WTC11 (cell line): ENCODE data around the gene EZR. TPM values are rescaled to one million over a fixed set of nuclear protein-coding genes. Genes with fewer than 3 reads are reported as not detected.
A peak's percentile ranks its signal among the peaks of the same experiment; 100 is the strongest.
"Not testable (repeated sequence)": the region's sequence is repeated elsewhere in the genome, so short reads cannot be mapped to it uniquely, and the experiment has no call there.

ENCODE experiments used
- ATAC-seq: fragments of 200-7000 bp; cut with Tn5 transposase; 2 replicates; pipeline ENCODE4 v1.10.0; 2021; ENCODE audit warnings: mild to moderate bottlenecking, moderate library complexity
- CTCF ChIA-PET: fragments of 300-600 bp; sonication (Branson Sonifier 250); formaldehyde crosslinking; loops from one replicate; lab custom pipeline; 2021; ENCODE audit warnings: antibody characterized with exemption; lab: Charles Lee
- POLR2A ChIA-PET: fragments of 350-600 bp; sonication (Branson Sonifier 250); formaldehyde crosslinking; loops from one replicate; lab custom pipeline; 2021; ENCODE audit warnings: antibody characterized with exemption; lab: Charles Lee
- DNase-seq: peaks from one replicate; pipeline ENCODE4 v3.0.0; 2021; ENCODE audit warnings: low spot score
- H3K27ac Mint-ChIP-seq: 2 replicates; pipeline ENCODE4 v1.8.0; 2021; ENCODE audit warnings: mixed read lengths
- H3K27me3 Mint-ChIP-seq: 2 replicates; pipeline ENCODE4 v1.8.0; 2021; ENCODE audit warnings: low read depth, mild to moderate bottlenecking, moderate library complexity, mixed read lengths
- H3K36me3 Mint-ChIP-seq: 2 replicates; pipeline ENCODE4 v1.8.0; 2021; ENCODE audit warnings: mixed read lengths
- H3K4me1 Mint-ChIP-seq: 2 replicates; pipeline ENCODE4 v1.8.0; 2022; ENCODE audit warnings: mixed read lengths
- H3K4me3 Mint-ChIP-seq: 2 replicates; pipeline ENCODE4 v1.8.0; 2021; ENCODE audit warnings: mild to moderate bottlenecking, moderate library complexity, mixed read lengths
- H3K9me3 Mint-ChIP-seq: 2 replicates; pipeline ENCODE4 v1.8.0; 2021; ENCODE audit warnings: mixed read lengths
- CREB1 ChIP-seq: sonication (generic); formaldehyde crosslinking; IDR thresholded peaks from 2 replicates; pipeline ENCODE4 v1.8.0; 2023; ENCODE audit warnings: mild to moderate bottlenecking, missing genetic modification reagents
- EMX1 ChIP-seq: fragments of 250-450 bp; sonication (Bioruptor Pico); IDR thresholded peaks from 2 replicates; pipeline ENCODE4 v1.8.0; 2021; ENCODE audit warnings: mild to moderate bottlenecking
- FOXK1 ChIP-seq: sonication (generic); formaldehyde crosslinking; IDR thresholded peaks from 2 replicates; pipeline ENCODE4 v1.8.0; 2022; ENCODE audit warnings: mild to moderate bottlenecking, moderate library complexity, missing genetic modification reagents
- JUN ChIP-seq: sonication (generic); formaldehyde crosslinking; IDR thresholded peaks from 2 replicates; pipeline ENCODE4 v1.8.0; 2023; ENCODE audit warnings: mild to moderate bottlenecking, missing genetic modification reagents
- NFATC4 ChIP-seq: fragments of 250-450 bp; sonication (Bioruptor Pico); IDR thresholded peaks from 2 replicates; pipeline ENCODE4 v1.9.0; 2021; ENCODE audit warnings: mild to moderate bottlenecking
- SMAD4 ChIP-seq: sonication (generic); formaldehyde crosslinking; IDR thresholded peaks from 2 replicates; pipeline ENCODE4 v1.8.0; 2022; ENCODE audit warnings: mild to moderate bottlenecking, missing genetic modification reagents
- SOX15 ChIP-seq: fragments of 250-450 bp; sonication (Bioruptor Pico); IDR thresholded peaks from 2 replicates; pipeline ENCODE4 v1.9.0; 2021; ENCODE audit warnings: mild to moderate bottlenecking
- ZNF317 ChIP-seq: sonication (generic); formaldehyde crosslinking; IDR thresholded peaks from 2 replicates; pipeline ENCODE4 v1.8.1; 2023; ENCODE audit warnings: low read depth, mild to moderate bottlenecking, moderate library complexity, missing genetic modification reagents, borderline replicate concordance
- ZNF396 ChIP-seq: fragments of 250-450 bp; sonication (Bioruptor Pico); IDR thresholded peaks from 2 replicates; pipeline ENCODE4 v1.8.0; 2021; ENCODE audit warnings: mild to moderate bottlenecking, moderate library complexity, borderline replicate concordance
- ZNF416 ChIP-seq: fragments of 250-450 bp; sonication (Bioruptor Pico); IDR thresholded peaks from 2 replicates; pipeline ENCODE4 v1.9.0; 2021; ENCODE audit warnings: mild to moderate bottlenecking, inconsistent platforms
- total RNA-seq: library from RNA; stranded (reverse); gene quantifications from 3 replicates; pipeline ENCODE4 v1.2.3, GENCODE V29; 2021
- TF ChIP-seq, protein P1 (sequence below): sonication (generic); formaldehyde crosslinking; IDR thresholded peaks from 2 replicates; pipeline ENCODE4 v1.8.0; 2022; ENCODE audit warnings: mild to moderate bottlenecking, missing genetic modification reagents
- TF ChIP-seq, protein P2 (sequence below): fragments of 250-450 bp; sonication (Bioruptor Pico); IDR thresholded peaks from 2 replicates; pipeline ENCODE4 v1.8.0; 2021; ENCODE audit warnings: mild to moderate bottlenecking
- TF ChIP-seq, protein P3 (sequence below): fragments of 250-450 bp; sonication (Bioruptor Pico); IDR thresholded peaks from 2 replicates; pipeline ENCODE4 v1.9.0; 2021; ENCODE audit warnings: mild to moderate bottlenecking
- TF ChIP-seq, protein P4 (sequence below): sonication (generic); formaldehyde crosslinking; IDR thresholded peaks from 2 replicates; pipeline ENCODE4 v1.8.0; 2022; ENCODE audit warnings: mild to moderate bottlenecking, missing genetic modification reagents
- TF ChIP-seq, protein P5 (sequence below): sonication (generic); formaldehyde crosslinking; IDR thresholded peaks from 2 replicates; pipeline ENCODE4 v1.8.1; 2023; ENCODE audit warnings: mild to moderate bottlenecking, missing genetic modification reagents
- TF ChIP-seq, protein P6 (sequence below): fragments of 250-450 bp; sonication (Bioruptor Pico); IDR thresholded peaks from 2 replicates; pipeline ENCODE4 v1.9.0; 2021; ENCODE audit warnings: mild to moderate bottlenecking
- TF ChIP-seq, protein P7 (sequence below): sonication (generic); formaldehyde crosslinking; IDR thresholded peaks from 2 replicates; pipeline ENCODE4 v1.8.1; 2023; ENCODE audit warnings: mild to moderate bottlenecking, missing genetic modification reagents, moderate library complexity

Gene EZR
- total RNA-seq, 1 experiment from 2014 or later = 215 TPM

DNA sequence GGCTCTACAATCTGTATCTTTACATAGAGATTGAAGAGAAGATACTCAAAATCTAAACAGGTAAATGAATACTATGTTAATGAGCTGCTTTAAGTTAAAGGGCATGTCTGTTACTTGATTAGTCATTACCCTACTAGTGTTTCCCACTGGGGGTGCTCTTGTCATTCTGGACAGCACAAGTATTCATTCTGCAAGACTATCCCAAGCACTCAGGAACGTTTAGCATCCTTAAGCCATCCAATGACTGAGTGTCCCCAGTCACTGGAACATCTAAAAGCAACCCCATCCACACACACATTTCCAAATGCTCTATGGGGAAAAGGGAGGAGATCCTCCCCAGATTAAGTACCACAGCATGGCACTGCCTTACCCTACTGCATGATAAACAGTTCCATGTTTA lies 25.7 kb downstream of the EZR start:
- peaks cover 73% of the 10 kb centered on the region for H3K4me1 Mint-ChIP-seq
- H3K4me3 Mint-ChIP-seq = no peak overlapping the region
- TF ChIP-seq FOXK1 (CRISPR knock-in tag) (no peak), ZNF317 (CRISPR knock-in tag) (no peak), ZNF396 (CRISPR knock-in tag) (no peak), EMX1 (CRISPR knock-in tag) (no peak), SMAD4 (no peak), JUN (no peak), ZNF416 (CRISPR knock-in tag) (no peak), CREB1 (CRISPR knock-in tag) (no peak), SOX15 (no peak), NFATC4 (CRISPR knock-in tag) (no peak)
- TF ChIP-seq, protein P1, sequence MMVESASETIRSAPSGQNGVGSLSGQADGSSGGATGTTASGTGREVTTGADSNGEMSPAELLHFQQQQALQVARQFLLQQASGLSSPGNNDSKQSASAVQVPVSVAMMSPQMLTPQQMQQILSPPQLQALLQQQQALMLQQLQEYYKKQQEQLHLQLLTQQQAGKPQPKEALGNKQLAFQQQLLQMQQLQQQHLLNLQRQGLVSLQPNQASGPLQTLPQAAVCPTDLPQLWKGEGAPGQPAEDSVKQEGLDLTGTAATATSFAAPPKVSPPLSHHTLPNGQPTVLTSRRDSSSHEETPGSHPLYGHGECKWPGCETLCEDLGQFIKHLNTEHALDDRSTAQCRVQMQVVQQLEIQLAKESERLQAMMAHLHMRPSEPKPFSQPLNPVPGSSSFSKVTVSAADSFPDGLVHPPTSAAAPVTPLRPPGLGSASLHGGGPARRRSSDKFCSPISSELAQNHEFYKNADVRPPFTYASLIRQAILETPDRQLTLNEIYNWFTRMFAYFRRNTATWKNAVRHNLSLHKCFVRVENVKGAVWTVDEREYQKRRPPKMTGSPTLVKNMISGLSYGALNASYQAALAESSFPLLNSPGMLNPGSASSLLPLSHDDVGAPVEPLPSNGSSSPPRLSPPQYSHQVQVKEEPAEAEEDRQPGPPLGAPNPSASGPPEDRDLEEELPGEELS (CRISPR knock-in tag) = no peak
- TF ChIP-seq, protein P2, sequence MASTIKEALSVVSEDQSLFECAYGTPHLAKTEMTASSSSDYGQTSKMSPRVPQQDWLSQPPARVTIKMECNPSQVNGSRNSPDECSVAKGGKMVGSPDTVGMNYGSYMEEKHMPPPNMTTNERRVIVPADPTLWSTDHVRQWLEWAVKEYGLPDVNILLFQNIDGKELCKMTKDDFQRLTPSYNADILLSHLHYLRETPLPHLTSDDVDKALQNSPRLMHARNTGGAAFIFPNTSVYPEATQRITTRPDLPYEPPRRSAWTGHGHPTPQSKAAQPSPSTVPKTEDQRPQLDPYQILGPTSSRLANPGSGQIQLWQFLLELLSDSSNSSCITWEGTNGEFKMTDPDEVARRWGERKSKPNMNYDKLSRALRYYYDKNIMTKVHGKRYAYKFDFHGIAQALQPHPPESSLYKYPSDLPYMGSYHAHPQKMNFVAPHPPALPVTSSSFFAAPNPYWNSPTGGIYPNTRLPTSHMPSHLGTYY = no peak
- TF ChIP-seq, protein P3, sequence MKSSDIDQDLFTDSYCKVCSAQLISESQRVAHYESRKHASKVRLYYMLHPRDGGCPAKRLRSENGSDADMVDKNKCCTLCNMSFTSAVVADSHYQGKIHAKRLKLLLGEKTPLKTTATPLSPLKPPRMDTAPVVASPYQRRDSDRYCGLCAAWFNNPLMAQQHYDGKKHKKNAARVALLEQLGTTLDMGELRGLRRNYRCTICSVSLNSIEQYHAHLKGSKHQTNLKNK (CRISPR knock-in tag) = no peak
- TF ChIP-seq, protein P4, sequence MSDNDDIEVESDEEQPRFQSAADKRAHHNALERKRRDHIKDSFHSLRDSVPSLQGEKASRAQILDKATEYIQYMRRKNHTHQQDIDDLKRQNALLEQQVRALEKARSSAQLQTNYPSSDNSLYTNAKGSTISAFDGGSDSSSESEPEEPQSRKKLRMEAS (CRISPR knock-in tag) = no peak
- TF ChIP-seq, protein P5, sequence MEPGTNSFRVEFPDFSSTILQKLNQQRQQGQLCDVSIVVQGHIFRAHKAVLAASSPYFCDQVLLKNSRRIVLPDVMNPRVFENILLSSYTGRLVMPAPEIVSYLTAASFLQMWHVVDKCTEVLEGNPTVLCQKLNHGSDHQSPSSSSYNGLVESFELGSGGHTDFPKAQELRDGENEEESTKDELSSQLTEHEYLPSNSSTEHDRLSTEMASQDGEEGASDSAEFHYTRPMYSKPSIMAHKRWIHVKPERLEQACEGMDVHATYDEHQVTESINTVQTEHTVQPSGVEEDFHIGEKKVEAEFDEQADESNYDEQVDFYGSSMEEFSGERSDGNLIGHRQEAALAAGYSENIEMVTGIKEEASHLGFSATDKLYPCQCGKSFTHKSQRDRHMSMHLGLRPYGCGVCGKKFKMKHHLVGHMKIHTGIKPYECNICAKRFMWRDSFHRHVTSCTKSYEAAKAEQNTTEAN (CRISPR knock-in tag) = no peak
- TF ChIP-seq, protein P6, sequence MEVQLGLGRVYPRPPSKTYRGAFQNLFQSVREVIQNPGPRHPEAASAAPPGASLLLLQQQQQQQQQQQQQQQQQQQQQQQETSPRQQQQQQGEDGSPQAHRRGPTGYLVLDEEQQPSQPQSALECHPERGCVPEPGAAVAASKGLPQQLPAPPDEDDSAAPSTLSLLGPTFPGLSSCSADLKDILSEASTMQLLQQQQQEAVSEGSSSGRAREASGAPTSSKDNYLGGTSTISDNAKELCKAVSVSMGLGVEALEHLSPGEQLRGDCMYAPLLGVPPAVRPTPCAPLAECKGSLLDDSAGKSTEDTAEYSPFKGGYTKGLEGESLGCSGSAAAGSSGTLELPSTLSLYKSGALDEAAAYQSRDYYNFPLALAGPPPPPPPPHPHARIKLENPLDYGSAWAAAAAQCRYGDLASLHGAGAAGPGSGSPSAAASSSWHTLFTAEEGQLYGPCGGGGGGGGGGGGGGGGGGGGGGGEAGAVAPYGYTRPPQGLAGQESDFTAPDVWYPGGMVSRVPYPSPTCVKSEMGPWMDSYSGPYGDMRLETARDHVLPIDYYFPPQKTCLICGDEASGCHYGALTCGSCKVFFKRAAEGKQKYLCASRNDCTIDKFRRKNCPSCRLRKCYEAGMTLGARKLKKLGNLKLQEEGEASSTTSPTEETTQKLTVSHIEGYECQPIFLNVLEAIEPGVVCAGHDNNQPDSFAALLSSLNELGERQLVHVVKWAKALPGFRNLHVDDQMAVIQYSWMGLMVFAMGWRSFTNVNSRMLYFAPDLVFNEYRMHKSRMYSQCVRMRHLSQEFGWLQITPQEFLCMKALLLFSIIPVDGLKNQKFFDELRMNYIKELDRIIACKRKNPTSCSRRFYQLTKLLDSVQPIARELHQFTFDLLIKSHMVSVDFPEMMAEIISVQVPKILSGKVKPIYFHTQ (CRISPR knock-in tag) = no peak
- TF ChIP-seq, protein P7, sequence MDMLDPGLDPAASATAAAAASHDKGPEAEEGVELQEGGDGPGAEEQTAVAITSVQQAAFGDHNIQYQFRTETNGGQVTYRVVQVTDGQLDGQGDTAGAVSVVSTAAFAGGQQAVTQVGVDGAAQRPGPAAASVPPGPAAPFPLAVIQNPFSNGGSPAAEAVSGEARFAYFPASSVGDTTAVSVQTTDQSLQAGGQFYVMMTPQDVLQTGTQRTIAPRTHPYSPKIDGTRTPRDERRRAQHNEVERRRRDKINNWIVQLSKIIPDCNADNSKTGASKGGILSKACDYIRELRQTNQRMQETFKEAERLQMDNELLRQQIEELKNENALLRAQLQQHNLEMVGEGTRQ (CRISPR knock-in tag) = no peak
- H3K9me3 Mint-ChIP-seq = no peaks in the 10 kb centered on the region
- ChIA-PET POLR2A (interaction anchor here (0.7 kb wide), 1 partner anchor 26 kb away, joined by 3 read pairs; the partner anchor contains the start of gene EZR), CTCF (interaction anchor here (0.6 to 2.4 kb wide), 15 partner anchors 8 to 341 kb away, joined by 3 to 12 read pairs (median 4); partner anchors contain the start of gene RSPH3)
- peak overlapping the region; percentile 85 for H3K27ac Mint-ChIP-seq
- H3K36me3 Mint-ChIP-seq = peaks cover 20% of the 10 kb centered on the region
- H3K27me3 Mint-ChIP-seq = no peaks in the 10 kb centered on the region
- DNase-seq (no peak), ATAC-seq (peak; percentile 83)

DNA sequence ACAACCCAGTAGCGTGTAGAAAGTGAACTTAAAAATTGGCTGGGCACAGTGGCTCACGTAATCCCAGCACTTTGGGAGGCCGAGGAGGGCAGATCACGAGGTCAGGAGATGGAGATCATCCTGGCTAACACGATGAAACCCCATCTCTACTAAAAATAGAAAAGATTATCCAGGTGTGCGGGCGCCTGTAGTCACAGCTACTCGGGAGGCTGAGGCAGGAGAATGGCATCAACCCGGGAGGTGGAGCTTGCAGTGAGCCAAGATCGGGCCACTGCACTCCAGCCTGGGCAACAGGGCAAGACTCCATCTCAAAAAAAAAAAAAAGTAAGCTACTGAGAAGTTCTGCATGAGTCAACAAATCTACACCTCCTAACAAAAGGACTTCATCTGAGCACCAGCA lies 26.7 kb downstream of the EZR start:
- not testable (repeated sequence) for H3K9me3 Mint-ChIP-seq, ATAC-seq, H3K27me3 Mint-ChIP-seq, DNase-seq, H3K4me3 Mint-ChIP-seq
- H3K27ac Mint-ChIP-seq = peak overlapping the region; percentile 94
- H3K36me3 Mint-ChIP-seq = peaks cover 29% of the 10 kb centered on the region
- peaks cover 67% of the 10 kb centered on the region for H3K4me1 Mint-ChIP-seq
- POLR2A ChIA-PET = interaction anchor here (0.6 kb wide), 1 partner anchor 744 kb away, joined by 3 read pairs; no protein-coding TSS in a partner anchor
- CTCF ChIA-PET = interaction anchor here (0.9 to 2.4 kb wide), 7 partner anchors 10 to 207 kb away, joined by 3 to 12 read pairs (median 6); partner anchors contain the start of gene RSPH3
